Measurements from ENCODE around the gene CNTRL. TPM values are rescaled to one million over a fixed set of nuclear protein-coding genes. Genes with fewer than 3 reads are reported as not detected.

The CNTRL gene
- polyA plus RNA-seq, 1 of the 3 experiments (the other 2 are of a cell fraction), result 3.6 TPM

- 93% methylated on average over 2 of the region's 2 CpGs for WGBS (ENCODE audit: low lambda C conversion rate)
- H3K27me3 ChIP-seq (ENCODE audit: insufficient read depth), result no peaks in the 10 kb centered on the region
- no peak overlapping the region for H3K27ac ChIP-seq (ENCODE audit: low read depth in 2 of 2, low read length in 1 of 2)
- DNase-seq, result no peak
- peaks cover 56 to 64% of the 10 kb centered on the region in 2 experiments for H3K36me3 ChIP-seq (replicated peaks in 1 of 2; ENCODE audit: control insufficient read depth in 1 of 2, insufficient read depth in 2 of 2, low read length in 1 of 2)
- H3K79me2 ChIP-seq (ENCODE audit: insufficient read depth), result no peaks in the 10 kb centered on the region
- ChIA-PET POLR2A (no interaction called here), CTCF (interaction anchor here (1.4 to 1.7 kb wide), 3 partner anchors 18 to 24 kb away, joined by 4 to 8 read pairs (median 5); no protein-coding TSS in a partner anchor)
- no peak for TF ChIP-seq GABPA (IDR thresholded peaks at IDR 0.05; ENCODE audit: low read depth)
- TF ChIP-seq REST (IDR thresholded peaks at IDR 0.05; ENCODE audit: low read depth, low read length), result no peak
- no peak for TF ChIP-seq MXI1 (IDR thresholded peaks at IDR 0.05; ENCODE audit: low read depth, low read length)
- TF ChIP-seq NRF1 (IDR thresholded peaks at IDR 0.05; ENCODE audit: low read depth, low read length), result no peak
- no peak for TF ChIP-seq RCOR1 (IDR thresholded peaks at IDR 0.05; ENCODE audit: low read length)
- TF ChIP-seq, protein P1, sequence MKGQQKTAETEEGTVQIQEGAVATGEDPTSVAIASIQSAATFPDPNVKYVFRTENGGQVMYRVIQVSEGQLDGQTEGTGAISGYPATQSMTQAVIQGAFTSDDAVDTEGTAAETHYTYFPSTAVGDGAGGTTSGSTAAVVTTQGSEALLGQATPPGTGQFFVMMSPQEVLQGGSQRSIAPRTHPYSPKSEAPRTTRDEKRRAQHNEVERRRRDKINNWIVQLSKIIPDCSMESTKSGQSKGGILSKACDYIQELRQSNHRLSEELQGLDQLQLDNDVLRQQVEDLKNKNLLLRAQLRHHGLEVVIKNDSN (IDR thresholded peaks at IDR 0.05; ENCODE audit: borderline replicate concordance, low read depth), result no peak
- no peak for TF ChIP-seq PBX3 (IDR thresholded peaks at IDR 0.05)
- no peak for TF ChIP-seq GATA2 (CRISPR knock-in tag; IDR thresholded peaks at IDR 0.05)
- TF ChIP-seq SMC3 (IDR thresholded peaks at IDR 0.05; ENCODE audit: low read depth, low read length), result no peak
- TF ChIP-seq, protein P2, sequence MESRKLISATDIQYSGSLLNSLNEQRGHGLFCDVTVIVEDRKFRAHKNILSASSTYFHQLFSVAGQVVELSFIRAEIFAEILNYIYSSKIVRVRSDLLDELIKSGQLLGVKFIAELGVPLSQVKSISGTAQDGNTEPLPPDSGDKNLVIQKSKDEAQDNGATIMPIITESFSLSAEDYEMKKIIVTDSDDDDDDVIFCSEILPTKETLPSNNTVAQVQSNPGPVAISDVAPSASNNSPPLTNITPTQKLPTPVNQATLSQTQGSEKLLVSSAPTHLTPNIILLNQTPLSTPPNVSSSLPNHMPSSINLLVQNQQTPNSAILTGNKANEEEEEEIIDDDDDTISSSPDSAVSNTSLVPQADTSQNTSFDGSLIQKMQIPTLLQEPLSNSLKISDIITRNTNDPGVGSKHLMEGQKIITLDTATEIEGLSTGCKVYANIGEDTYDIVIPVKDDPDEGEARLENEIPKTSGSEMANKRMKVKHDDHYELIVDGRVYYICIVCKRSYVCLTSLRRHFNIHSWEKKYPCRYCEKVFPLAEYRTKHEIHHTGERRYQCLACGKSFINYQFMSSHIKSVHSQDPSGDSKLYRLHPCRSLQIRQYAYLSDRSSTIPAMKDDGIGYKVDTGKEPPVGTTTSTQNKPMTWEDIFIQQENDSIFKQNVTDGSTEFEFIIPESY (IDR thresholded peaks at IDR 0.05; ENCODE audit: borderline replicate concordance, low read depth), result no peak
- TF ChIP-seq ELF1 (IDR thresholded peaks at IDR 0.05), result no peak
- TF ChIP-seq MEF2A (IDR thresholded peaks at IDR 0.05; ENCODE audit: borderline replicate concordance, low read depth), result no peak
- TF ChIP-seq TEAD4 (IDR thresholded peaks at IDR 0.05; ENCODE audit: borderline replicate concordance, insufficient read depth), result no peak
- TF ChIP-seq POLR2AphosphoS5 (IDR thresholded peaks at IDR 0.05; ENCODE audit: low read depth, low read length), result no peak
- TF ChIP-seq RAD21 (IDR thresholded peaks at IDR 0.05; ENCODE audit: low read length), result no peak
- TF ChIP-seq NFIC (IDR thresholded peaks at IDR 0.05; ENCODE audit: borderline replicate concordance), result no peak
- no peak overlapping the region for H3K4me2 ChIP-seq
- H2AFZ ChIP-seq (ENCODE audit: low read depth), result no peak overlapping the region
- H4K20me1 ChIP-seq (ENCODE audit: insufficient read depth), result no peaks in the 10 kb centered on the region
- no peak overlapping the region for H3K4me3 ChIP-seq (ENCODE audit: low read depth in 2 of 2, low read length in 1 of 2)
- no peaks in the 10 kb centered on the region for H3K4me1 ChIP-seq (ENCODE audit: control insufficient read depth in 1 of 2, insufficient read depth in 2 of 2, low read depth in 1 of 2, low read length in 1 of 2)
- H3K9me2 ChIP-seq, result no peaks in the 10 kb centered on the region
- peaks cover 3% of the 10 kb centered on the region for H3F3A ChIP-seq (replicated peaks; ENCODE audit: insufficient read depth)
- no peak overlapping the region for H3K9ac ChIP-seq
- H3K9me3 ChIP-seq, result no peaks in the 10 kb centered on the region
These were observed 93.3 kb downstream of the CNTRL start for GRCh38 chr9:121168052-121168451.
